Activated naive CD4-positive, alpha-beta T cell treated with anti-CD3 and anti-CD28 coated beads, Interleukin-2, amount 50 U/mL, for 16 hours (primary cell): ENCODE results near the gene AJAP1.
"Not testable (repeated sequence)": the region's sequence is repeated elsewhere in the genome, so short reads cannot be mapped to it uniquely, and the experiment has no call there.

ENCODE experiments used
- DNase-seq: peaks from one replicate; pipeline ENCODE4 v3.0.0-alpha.2; 2020

AJAP1 gene

DNA sequence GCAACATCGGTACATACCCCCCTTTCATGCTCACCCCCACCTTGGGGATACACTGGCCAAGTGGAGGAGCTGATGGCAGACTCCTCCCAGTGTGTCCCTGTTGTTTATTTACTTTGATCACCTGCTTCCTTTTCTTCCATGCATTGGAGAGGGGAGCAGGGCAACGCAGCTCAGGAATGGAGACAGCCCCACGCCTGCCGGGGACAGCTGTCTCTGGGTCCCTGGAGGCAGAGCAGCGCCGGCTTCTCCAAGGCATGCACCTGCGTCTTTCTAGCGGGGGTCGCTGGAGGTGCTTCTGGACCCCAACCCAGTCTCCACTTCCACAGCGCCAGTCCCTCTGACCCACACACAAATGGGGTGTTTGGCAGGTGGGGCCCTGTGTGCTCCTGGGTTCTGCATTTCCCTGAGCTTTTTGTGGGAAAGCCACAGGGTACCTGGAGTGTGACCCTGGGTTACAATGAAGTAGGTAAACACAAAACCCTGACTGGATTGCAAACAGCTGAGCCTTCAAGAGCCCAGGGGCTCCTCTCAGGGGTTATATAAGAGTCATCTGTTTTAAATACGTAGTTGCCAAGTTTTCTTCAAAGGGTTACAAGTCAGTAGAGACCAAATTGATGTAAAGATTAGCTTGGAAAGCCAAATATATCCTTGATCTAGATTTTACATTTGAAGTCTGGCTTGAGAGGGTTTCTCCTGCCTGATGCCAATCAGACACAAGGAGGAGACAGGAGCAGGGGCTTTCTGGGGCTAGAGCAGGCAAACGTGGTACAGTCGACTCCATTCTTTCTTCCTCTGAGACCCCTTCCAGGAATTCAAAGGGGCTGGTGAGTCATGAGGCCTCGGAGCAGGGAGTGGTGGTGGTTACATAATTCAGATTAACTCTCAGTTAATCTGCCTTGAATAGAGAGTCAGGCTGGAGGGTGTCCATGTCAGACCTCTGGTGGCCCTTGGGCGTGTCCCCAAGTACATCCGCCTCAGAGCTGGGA, 4.5 kb downstream of the AJAP1 start:
- DNase-seq = no peak

DNA sequence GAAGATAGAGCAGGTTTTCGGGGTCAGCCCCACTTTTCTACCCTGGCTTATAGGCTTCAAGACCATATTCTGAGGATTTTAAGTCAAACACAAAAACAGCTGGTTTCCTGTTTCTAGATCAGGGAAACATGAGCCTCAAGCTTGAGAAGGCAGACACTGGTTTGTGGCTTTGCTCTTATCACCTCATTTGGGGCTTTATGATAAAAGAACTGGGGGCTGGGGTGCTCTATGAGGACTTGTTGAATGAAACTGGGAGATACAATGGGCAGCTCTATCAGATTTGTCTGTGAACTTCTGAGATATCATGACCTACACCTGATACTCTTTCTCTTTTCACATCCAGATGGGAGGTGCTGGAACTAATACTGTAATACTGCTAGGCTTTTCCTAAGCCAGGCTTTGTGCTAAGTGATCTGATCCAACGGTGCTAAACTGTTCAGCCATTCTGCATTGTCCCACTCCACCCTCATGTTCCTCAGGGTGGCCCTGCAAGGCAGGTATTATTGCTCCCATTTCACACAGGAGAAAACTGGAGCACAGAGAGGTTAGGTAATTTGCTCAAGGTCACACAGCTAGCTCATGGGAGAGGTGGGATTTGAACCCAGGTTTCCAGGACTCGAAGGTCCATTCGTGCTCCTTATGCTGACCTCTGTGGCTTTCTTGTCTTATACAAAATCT, 6.6 kb downstream of the AJAP1 start:
- DNase-seq = no peak

DNA sequence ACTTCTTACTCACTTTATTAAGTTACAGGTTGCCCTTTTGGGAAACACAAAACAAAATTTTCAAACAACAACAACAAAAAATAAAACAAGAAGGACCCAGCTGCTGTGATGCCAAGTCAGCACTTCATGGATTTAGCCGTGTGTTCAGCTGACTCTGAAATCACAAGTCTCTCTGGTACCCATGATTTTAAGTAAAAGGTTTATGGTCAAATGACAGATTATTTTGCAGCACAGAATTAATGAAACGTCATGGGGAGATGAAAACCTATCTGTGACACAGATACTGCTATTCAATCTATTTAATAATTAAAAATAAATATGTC, 7.1 kb downstream of the AJAP1 start:
- DNase-seq = no peak

DNA sequence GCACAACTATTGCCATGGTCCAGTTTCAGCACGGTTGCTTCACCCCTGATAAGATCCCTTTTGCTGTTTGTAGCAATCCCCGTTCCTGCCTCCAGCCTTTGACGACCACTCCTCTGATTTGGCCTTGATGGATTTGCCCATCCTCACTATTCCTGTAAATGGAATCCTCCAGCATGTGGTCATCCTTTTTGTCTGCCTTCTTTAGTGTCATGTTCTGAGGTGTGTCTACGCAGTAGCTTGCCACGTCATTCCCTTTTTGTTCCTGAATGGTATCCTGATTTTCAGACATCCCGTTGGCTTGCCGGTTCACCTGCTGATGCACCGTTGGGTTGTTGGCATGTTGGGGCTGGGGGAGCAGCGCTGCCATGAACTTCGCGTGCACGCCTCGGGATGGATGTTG, 7.8 kb downstream of the AJAP1 start:
- no peak for DNase-seq

DNA sequence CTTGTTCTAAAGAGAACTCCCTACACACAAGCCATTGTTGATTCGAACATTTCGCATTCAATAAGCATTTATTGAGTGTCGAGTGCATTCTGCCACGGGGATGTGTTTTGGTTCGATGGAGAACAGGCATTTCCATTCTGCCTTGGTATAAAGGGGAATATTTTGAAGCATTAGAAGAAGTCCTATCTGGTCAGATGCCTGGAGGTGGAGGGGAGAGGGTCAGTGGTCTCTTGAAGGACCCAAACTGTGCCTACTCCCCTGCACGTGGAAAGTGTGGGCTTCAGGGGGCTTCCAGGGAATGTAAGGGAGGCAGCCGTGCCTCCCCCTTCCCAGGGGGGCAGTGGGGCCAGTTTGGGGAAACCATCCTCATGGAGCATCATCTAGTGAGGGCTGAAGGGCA, 8.3 kb downstream of the AJAP1 start:
- no peak for DNase-seq

DNA sequence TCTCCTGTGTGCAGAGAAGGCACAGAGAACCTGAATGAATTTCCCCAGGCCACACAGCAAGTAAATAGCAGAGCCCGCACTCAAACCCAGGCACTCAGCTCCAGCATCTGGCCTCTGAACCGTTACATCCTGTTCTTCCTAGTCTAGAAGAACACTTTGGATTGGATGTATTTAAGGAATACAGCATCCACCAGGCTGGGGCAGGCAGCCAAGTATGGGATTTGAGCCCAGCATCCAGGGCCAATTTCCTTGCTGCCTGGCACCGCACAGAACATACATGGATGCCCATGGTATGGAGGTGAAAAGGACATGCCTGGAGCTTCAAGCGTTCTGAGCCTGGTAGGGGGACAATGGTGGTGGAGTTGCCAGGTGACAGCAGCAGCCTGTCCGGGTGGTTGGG, 9.7 kb downstream of the AJAP1 start:
- DNase-seq = no peak

DNA sequence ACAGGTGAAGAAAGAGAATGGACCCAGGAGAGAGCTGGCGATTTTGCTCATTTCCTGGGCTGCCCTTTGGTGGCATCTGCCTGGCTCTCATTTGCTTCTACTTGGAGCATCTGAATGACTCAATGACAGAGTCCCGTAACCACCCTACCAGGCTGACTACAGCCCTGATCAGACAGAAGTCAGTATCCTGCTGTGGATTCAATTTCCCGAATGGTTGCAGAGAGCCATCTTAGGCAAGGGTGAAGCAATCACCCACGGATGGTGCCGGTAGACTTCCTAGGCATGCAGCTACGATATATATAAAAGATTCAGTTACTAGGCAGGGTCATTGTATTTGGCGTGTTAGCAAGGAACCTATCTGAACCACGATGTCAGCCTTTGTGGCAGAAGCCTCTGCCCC, 10.2 kb downstream of the AJAP1 start:
- DNase-seq = no peak

DNA sequence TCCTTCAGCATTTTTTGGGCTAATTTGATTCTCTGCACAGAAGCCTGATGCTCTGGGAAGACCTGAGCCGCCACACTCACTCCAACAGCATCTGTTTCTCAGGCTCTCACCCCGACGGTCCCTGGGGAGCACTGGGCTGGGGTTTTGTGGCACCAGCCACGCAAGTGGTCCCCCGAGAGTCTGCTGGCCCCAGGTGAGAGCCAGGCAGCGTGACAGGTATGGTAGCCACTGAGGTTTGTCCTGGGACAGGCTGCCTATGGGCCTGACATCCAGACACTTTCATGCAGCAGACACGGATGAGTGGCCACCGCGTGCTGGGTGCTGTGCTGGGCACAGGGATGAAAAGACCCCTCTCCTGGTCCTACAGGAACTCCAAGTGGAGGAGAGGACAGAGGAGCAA, 11.0 kb downstream of the AJAP1 start:
- DNase-seq = no peak

DNA sequence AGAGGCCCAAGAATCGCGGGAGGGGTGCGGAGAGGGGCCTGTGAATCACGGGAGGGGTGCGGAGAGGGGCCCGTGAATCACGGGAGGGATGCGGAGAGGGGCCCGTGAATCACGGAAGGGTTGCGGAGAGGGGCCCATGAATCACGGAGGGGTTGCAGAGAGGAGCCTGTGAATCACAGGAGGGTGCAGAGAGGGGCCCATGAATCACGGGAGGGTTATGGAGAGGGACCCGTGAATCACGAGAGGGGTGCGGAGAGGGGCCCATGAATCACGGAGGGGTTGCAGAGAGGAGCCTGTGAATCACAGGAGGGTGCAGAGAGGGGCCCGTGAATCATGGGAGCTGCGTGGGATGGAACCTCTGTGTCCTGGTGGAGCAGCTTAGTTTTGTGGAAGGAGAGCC, 12.3 kb downstream of the AJAP1 start:
- not testable (repeated sequence) for DNase-seq

DNA sequence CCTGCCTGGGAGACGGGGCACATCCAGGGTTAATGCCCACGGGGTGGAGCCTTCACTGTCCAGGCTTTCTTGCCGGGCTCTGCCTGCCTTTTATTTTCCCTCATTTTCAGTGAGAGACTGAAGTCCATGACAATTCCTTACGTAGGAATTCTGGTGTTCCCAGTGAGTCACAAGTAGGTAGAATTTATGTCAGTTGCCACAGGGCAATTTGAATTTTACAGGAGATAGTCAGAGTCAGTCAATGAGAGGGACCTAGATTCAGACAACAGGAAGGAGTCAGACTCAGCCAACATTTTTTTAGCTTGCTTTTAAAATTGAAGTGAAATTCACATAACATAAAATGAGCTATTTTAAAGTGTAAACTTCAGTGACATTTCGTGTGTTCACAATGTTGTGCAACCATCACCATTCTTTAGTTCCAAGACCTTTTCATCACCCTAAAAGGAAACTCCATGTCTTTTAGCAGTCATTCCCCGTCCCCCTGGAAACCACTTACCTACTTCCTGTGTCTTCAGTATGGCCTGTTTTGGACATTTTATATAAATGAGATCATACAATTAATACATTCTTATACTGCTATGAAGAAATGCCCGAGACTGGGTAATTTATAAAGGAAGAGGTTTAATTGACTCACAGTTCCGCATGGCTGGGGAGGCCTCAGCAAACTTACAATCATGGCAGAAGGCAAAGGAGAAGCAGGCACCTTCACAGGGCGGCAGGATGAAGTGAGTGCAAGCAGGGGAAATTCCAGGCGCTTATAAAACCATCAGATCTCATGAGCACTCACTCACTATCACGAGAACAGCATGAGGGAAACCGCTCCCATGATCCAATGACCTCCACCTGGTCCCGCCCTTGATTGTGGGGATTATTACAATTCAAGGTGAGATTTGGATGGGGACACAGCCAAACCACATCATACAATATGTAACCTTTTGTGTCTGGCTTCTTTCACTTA, 14.6 kb downstream of the AJAP1 start:
- DNase-seq = no peak

DNA sequence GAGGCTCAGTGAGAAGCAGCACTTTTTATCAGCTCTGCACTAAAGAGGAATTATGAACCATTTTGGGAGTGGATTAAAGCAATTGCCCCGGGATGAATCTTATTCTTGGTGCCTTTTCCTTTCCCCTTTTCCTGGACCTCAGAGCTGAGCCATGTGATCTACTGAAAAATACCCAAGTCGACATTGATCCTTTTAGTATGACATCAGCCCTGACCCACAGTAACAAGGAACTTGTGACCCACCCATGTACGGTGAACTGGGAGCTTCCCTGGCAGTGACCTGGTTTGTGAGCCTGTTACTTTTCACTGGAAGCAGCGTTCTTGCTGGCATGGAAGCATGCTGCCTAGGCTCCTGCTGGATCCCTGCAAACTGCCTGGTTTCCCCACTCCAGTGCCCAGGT, 15.9 kb downstream of the AJAP1 start:
- no peak for DNase-seq

DNA sequence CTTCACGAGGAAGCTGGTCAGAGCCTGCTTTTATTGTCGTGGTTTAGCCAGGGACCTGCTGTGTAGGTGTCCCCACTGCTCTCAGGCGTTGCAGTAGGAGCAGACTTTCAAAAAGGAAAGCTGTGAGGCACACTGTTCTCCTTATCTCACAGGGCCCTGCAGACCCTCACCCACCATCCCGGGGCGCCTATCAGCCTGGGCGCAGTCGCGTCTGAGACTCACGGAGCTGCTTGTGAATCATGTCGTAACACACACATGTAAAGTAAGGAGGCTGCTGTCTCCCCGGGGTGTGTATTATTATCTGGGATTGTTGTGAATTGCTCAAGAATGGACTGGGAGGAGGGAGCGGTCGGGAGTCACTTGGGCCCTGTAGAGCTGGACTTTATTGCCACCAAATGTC, 17.4 kb downstream of the AJAP1 start:
- no peak for DNase-seq

DNA sequence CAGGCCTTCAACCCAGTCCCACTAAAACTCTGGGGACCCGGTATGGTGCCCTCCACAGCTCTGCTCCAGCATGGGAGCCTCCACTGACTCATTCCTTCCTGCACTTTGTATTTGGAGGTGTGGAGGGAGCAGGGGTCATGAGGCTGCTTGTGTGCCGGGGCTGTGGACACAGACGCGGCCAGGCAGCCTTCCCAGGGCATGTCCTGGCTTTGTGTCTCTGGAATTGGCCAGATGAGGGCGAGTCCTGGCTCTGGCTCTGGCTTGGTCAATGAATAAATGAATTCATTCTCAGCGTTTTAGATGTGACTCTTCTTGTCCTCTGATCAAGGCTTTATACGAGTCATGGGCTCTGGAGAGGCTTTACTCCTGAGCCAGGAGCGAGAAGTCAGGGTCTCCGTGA, 19.1 kb downstream of the AJAP1 start:
- no peak for DNase-seq

DNA sequence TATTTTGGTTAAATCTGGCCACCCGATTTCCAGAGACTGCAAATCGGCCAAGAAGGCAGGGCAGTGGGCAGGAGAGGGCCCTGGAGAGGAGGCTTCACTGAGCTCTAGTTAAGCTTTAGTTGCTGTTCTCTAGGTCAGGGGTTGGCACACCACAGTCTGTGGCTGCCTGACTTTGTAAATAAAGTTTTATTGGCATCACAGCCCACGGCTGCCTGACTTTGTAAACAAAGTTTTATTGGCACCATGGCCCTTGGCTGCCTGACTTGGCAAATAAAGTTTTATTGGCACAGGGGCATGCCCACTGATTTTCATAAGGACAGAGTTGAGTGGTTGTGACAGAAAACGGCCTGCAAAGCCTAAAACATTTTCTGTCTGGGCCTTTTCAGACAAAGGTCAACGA, 19.7 kb downstream of the AJAP1 start:
- DNase-seq = no peak

DNA sequence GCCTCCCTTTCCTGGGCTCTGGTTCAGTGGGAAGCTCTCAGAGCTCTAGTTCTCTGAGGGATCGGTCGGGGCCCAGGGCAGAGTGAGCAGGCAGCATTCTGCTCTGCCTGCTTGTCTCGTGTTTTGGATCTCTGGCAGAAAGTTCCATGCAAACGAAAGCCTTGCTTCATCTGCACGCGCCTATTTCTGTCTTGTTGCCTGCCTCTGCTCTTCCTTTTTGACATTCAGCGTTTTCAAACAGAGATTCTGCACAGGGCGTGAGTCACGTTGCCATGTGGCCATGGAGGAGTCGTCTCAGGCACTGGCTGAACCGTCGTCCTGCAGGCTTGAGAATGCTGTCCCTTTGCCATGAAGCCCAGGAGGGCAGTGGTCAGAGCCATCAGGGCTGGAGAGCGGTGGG, 20.3 kb downstream of the AJAP1 start:
- DNase-seq = no peak

DNA sequence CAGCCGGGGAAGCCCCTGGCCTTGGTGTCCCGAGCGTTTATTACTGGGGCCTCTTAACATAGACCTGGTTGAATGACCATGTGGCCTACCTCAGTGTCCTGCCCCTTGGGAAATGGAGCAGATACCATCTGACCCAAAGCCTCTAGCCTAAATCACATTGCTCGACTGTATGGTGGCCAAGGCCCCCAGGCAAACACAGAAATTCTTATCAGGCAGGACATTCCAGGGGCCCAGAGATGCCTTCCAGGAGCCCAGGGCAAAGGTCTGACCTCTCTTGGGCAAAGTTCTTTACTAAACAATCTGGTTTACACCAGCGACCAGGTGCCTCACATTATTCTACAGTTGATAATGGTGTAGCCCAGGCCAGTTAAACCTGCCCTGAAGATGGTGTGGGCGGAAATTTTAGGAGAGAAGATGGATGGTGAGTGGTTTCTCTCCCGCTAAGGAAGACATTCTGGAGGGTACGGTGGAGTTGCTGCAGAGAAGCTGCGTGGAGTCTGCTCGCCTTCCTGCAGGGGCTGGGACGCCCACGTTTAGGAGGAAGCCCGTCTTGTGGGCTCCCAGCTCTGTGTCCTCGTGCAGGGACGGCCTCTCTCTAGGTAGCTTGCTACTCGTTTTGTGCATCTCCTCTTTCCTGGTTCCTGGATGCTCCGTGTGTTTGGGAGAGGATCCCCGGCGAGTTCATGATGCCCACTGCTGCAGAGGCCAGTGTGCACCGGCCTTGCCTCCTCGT, 21.2 kb downstream of the AJAP1 start:
- DNase-seq = no peak

DNA sequence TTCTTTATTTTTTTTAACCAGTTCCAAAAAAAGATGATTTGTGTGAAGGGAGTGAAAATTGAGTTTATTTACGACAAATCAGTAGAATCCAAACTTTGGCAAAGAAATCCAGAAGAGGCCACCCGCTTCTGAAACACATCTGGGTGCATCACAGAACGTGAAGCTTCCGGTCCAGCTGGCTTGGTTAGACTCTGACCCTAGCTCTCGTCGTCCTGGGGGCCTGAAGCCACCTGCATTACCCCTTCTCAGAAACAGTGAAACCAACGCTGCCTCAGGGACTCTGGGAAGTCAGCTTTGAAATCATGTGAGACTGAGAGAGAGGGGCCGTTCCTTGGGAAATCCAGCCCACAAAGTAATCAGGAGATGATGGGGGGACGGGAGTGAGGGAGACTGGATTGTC, 21.8 kb downstream of the AJAP1 start:
- DNase-seq = no peak

DNA sequence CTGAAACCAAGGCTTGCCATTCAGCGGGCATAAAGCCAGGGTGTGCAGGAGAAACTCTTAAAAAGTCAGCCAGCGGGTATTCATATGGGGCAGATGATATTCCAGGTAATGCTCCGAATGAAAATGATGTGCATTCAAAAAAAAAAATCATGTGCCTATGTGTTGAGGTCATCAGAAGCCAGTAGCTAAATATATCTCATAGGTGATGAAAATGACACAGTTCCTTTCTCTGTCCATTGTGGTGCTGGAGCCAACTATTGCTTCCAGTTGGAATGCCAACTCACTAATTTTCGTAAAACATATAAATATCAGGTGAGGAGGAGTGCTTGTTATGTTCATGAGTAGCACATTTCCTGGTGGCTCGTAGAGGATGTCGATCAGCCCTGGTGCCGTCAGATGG, 23.2 kb downstream of the AJAP1 start:
- no peak for DNase-seq

DNA sequence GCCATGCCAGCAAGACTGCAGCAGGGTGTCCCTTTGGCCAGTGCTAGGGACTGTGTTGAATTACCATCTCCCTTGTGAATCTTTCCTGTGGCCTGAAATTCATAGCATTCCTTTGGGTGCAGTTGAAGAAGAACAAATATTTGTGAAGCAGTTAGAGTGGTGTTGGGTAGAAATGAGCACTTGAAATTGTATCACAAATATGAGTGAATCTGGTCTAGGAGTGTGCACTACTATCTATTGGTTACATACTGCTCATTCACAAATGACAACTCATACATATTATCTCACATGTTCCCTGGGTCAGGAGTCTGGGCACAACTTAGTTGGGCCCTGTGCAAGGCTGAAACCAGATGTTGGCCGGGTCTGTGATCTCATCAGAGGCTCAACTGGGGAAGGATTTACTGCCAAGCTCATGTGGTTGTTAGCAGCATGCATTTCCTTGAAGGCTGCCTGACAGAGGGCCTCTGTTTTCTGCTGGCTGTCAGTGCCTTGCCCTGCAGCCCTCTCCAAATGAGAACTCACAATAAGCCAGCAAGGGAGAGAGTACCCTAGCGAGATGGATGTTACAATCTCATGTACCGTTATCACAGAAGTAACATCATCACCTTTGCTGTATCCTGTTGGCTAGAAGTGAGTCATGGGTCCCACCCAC, 23.8 kb downstream of the AJAP1 start:
- no peak for DNase-seq

DNA sequence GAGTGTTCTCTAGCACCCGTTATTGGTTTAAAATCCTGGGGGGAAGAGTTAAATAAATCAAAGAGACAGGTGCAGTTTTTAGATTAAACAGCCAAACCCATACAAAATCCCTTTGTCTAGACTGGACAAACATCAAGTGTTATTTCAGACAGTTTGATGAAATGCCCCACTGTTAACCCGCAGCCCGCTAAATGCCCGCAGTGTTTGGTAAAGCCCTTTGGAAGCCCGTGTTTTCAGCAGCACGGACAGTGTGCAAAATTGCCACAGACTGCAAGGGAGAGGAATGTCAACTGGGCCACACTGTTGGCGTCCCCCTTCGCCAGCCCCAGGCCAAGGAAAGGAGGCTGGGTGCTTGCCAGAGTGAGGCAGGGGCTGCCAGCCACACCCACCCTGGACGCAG, 26.6 kb downstream of the AJAP1 start:
- DNase-seq = no peak

DNA sequence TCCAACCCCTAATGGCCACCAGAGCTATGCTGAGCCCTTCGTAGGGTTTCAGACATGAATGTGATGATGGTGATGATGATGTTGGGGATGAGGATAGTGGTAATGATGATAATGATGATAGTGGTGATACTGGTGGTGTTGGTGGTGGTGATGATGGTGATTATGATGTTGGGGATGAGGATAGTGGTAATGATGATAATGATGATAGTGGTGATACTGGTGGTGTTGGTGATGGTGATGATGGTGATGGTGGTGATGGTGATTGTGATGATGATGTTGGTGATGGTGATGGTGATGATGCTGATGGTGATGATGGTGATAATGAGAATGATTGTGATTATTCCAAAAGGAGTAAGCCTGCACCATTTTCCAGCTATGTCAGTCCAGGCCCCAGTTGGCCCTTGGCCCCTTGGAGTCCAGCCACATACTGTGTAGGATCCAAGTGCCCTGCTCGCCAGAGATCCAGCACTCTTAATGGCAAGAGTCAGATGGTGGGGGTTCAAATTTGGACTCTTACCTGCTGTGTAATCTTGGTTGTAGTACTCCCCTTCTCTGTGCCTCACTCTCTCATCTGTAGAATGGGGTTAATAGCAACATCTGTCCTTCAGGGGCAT, 28.3 kb downstream of the AJAP1 start:
- DNase-seq = no peak

DNA sequence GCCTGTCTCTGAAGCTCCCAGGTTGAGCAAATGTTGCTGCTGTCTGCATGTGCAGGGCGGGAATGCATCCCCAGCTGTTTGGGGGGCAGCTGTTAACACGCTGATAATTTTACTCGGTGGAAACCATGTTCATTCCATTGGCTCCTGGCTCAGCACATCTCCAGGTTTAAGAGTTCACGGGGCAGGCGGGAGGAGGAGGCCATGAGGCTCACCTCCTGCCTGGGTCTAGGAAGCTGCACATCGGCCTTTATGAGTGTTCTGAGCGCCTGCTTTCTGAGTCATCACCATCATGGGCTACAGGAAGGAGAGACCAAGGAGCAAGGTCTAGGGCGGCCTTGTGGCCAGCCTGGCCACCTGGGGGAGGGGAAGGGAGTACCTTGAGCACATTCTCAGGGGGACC, 29.7 kb downstream of the AJAP1 start:
- no peak for DNase-seq
